Measurements from ENCODE around the gene SPTBN1.

SPTBN1 gene

DNA sequence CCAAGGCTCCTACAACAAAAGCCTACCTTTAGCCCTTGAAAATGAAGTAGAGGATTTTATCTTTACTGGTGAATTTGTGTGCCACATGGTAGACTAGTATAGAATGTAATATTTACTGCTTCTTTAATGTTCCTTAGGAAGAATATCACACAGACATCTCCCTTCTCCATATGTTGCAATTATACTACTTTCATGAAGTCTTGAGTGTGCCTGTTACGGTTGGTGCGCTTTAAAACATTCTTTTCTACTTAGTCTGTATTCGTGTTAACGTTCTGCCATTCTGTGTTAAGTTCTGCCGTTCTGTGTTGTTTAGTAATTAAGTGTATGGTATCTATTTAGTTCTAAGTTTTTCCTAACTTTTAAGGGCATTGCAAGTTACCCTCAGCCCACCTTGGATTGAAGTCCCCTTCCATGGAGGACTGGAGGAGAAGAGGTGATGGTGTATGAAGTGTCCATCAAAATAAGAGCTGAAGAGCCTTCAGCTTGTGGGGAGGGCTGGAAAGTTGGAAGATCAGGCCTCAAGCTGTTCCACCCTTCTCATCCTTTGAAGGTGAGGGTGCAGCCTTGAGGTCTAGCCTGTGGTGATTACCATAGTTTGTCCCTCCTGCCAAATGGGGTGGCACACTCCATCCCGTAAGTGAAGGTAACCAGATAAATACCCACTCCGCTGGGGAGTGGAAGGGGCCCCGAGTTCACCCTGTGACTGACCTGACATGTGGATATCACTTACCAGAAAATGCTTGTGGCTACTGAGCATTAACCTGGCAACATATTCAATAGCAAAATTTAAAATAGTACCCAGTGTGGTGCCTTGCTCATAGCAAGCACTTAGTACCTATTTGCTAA, 131.3 kb downstream of the SPTBN1 start:
- no peak overlapping the region for H3K4me3 ChIP-seq (ENCODE audit: insufficient read length, low read depth)
- H3K9me3 ChIP-seq (ENCODE audit: insufficient read depth, low read length): no peaks in the 10 kb centered on the region
- no peak for DNase-seq (ENCODE audit: low read depth, low spot score)
- no peak overlapping the region for H3K9ac ChIP-seq (ENCODE audit: insufficient read length, low read depth)
- TF ChIP-seq ZNF274 (IDR thresholded peaks at IDR 0.05; ENCODE audit: low read depth, low read length) (no peak), YY1 (IDR thresholded peaks at IDR 0.05; ENCODE audit: insufficient read depth, insufficient read length) (no peak), SUZ12 (IDR thresholded peaks at IDR 0.05; ENCODE audit: extremely low read depth, insufficient read depth, insufficient read length) (no peak)
- no peaks in the 10 kb centered on the region for H3K4me1 ChIP-seq (ENCODE audit: insufficient read depth, insufficient read length)
- peaks cover 5% of the 10 kb centered on the region for H3K36me3 ChIP-seq (ENCODE audit: insufficient read depth, insufficient read length, low read length)
- H3K27me3 ChIP-seq (ENCODE audit: insufficient read depth, insufficient read length): no peaks in the 10 kb centered on the region

DNA sequence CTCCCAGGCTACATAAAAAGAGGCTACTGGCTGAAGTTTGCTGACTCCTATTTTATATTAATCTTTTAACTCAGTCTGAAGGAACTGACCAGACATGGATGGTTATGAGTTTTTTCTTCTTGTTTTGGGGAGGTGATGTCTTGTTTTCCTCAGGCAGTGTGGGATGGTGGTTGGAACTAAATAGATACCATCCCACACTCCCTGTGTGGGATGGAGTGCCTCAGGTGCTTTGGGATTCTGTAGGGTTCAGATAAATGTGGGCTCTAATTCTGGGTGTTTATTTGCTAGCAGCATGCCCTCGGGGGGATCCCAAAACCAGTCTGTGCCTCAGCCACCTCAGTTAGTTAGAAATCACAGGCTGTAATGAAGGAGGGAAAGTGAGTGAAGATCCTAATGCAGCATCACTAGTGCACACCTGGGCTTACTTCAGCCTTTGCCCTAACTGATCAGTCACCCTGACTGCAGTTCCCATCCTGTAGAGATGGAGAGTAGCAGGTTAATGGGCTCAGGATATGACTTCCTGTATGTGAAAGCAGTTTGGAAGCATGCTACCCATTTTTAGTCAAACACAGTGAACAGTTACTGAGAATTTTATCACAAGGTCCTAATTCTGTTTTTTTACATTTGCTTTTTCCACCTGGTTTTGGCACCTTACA, 132.2 kb downstream of the SPTBN1 start:
- no peak overlapping the region for H3K4me3 ChIP-seq (ENCODE audit: insufficient read length, low read depth)
- no peaks in the 10 kb centered on the region for H3K4me1 ChIP-seq (ENCODE audit: insufficient read depth, insufficient read length)
- no peak overlapping the region for H3K9ac ChIP-seq (ENCODE audit: insufficient read length, low read depth)
- no peaks in the 10 kb centered on the region for H3K9me3 ChIP-seq (ENCODE audit: insufficient read depth, low read length)
- TF ChIP-seq ZNF274 (IDR thresholded peaks at IDR 0.05; ENCODE audit: low read depth, low read length): no peak
- TF ChIP-seq YY1 (IDR thresholded peaks at IDR 0.05; ENCODE audit: insufficient read depth, insufficient read length): no peak
- no peak for TF ChIP-seq SUZ12 (IDR thresholded peaks at IDR 0.05; ENCODE audit: extremely low read depth, insufficient read depth, insufficient read length)
- H3K27me3 ChIP-seq (ENCODE audit: insufficient read depth, insufficient read length): no peaks in the 10 kb centered on the region
- no peak for DNase-seq (ENCODE audit: low read depth, low spot score)
- peaks cover 6% of the 10 kb centered on the region for H3K36me3 ChIP-seq (ENCODE audit: insufficient read depth, insufficient read length, low read length)

DNA sequence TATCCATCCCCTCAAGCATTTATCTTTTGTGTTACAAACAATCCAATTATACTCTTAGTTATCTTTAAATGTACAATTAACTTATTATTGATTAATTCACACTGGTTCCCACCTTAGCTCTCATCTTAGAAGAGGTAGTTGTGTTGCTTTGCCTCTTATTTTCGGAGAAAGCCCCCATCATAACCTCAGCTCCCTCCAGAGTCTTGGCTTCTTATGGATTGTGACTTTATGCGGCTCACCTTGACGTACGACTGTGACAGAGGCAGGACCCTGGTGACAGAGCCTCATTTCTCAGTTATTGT, 132.9 kb downstream of the SPTBN1 start:
- H3K4me3 ChIP-seq (ENCODE audit: insufficient read length, low read depth): no peak overlapping the region
- no peaks in the 10 kb centered on the region for H3K27me3 ChIP-seq (ENCODE audit: insufficient read depth, insufficient read length)
- no peak overlapping the region for H3K9ac ChIP-seq (ENCODE audit: insufficient read length, low read depth)
- H3K9me3 ChIP-seq (ENCODE audit: insufficient read depth, low read length): no peaks in the 10 kb centered on the region
- H3K4me1 ChIP-seq (ENCODE audit: insufficient read depth, insufficient read length): no peaks in the 10 kb centered on the region
- no peak for TF ChIP-seq SUZ12 (IDR thresholded peaks at IDR 0.05; ENCODE audit: extremely low read depth, insufficient read depth, insufficient read length)
- no peak for TF ChIP-seq ZNF274 (IDR thresholded peaks at IDR 0.05; ENCODE audit: low read depth, low read length)
- no peak for TF ChIP-seq YY1 (IDR thresholded peaks at IDR 0.05; ENCODE audit: insufficient read depth, insufficient read length)
- H3K36me3 ChIP-seq (ENCODE audit: insufficient read depth, insufficient read length, low read length): peaks cover 8% of the 10 kb centered on the region
- DNase-seq (ENCODE audit: low read depth, low spot score): no peak

DNA sequence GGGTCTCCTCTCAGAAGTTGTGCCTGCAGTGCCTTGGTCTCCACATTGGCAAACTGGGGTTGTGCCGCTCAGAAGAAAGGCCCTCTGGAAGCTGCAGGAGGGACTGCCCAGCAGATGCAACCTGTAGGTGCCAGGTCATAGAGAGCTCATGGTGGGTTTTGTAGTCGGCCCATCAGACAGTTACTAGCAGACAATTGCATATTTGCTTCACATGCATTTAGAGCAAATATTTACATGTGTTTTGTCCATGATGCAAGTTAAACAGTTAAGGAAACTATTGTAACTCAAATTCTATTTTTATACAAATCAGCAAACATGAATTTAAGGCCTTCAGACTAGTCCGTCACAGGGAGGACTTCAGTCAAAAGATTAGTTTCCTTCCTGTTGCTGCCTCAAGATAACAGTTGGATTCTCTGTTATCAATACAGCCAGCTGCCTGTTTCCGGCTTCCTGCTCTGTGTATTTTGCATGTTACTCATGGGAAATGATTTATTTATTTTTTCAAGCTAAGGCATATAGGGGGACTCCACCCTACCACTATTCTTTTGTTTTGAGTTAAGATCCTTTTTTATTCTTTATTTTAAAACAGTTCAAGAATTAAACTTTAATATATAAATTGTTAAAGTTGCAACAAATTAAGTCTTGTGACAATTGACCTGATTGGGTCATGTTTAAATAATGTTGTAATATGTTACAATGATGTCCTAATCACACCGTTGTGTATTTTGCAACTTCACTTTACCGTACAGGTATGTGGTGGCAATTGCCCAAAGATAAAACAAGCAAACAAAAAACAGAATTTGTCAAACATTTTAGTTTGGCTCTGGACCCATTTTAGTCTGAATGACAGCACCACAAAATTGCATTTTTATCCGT, 133.5 kb downstream of the SPTBN1 start:
- H3K4me3 ChIP-seq (ENCODE audit: insufficient read length, low read depth): no peak overlapping the region
- no peaks in the 10 kb centered on the region for H3K27me3 ChIP-seq (ENCODE audit: insufficient read depth, insufficient read length)
- H3K9ac ChIP-seq (ENCODE audit: insufficient read length, low read depth): no peak overlapping the region
- DNase-seq (ENCODE audit: low read depth, low spot score): no peak
- no peaks in the 10 kb centered on the region for H3K4me1 ChIP-seq (ENCODE audit: insufficient read depth, insufficient read length)
- no peak for TF ChIP-seq YY1 (IDR thresholded peaks at IDR 0.05; ENCODE audit: insufficient read depth, insufficient read length)
- TF ChIP-seq ZNF274 (IDR thresholded peaks at IDR 0.05; ENCODE audit: low read depth, low read length): no peak
- TF ChIP-seq SUZ12 (IDR thresholded peaks at IDR 0.05; ENCODE audit: extremely low read depth, insufficient read depth, insufficient read length): no peak
- H3K9me3 ChIP-seq (ENCODE audit: insufficient read depth, low read length): no peaks in the 10 kb centered on the region
- H3K36me3 ChIP-seq (ENCODE audit: insufficient read depth, insufficient read length, low read length): peaks cover 8% of the 10 kb centered on the region

DNA sequence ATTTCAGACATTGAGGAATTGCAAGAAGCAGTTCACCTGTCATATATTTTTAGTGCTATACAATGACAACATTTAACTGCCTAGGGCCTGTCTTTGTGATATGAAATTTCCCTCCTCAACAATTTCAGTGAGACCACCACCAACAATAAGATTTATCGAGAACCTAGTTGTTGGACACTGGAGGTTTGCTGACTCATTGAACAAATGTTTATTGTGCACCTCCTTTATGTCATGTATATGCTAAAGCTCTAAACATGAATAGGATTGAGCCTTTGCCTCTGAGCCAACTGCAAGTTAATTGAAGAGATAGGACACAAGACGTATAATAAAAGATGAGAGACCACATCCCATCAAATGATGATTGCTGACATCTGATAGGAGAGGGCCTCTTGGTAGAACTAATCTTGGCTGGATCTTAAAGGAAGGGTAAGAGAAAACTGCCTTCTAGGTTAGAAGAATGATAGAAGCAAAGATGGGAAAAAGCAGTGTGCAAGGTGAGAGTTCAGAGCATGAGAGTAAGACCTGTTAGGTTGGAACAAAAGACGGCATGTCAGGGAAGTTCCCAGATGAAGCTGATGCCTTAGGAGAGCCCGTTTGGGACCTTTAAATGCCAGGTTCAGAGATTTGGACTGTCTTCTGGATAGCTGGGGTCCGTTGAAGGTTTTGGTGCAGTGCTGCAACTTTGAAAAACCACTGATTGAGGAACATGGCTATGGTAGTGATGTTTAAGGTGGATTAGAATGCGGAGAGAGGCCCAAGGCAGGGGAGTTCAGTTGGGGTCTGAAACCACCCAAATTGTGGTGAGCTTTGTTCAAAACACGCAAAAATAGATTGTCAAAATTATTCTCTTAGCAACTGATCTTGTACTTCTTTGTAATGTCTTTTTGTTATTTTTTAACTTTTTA, 134.3 kb downstream of the SPTBN1 start:
- Histone ChIP-seq H3K4me1 (ENCODE audit: insufficient read depth, insufficient read length) (no peaks in the 10 kb centered on the region), H3K9ac (ENCODE audit: insufficient read length, low read depth) (no peak overlapping the region), H3K4me3 (ENCODE audit: insufficient read length, low read depth) (no peak overlapping the region)

DNA sequence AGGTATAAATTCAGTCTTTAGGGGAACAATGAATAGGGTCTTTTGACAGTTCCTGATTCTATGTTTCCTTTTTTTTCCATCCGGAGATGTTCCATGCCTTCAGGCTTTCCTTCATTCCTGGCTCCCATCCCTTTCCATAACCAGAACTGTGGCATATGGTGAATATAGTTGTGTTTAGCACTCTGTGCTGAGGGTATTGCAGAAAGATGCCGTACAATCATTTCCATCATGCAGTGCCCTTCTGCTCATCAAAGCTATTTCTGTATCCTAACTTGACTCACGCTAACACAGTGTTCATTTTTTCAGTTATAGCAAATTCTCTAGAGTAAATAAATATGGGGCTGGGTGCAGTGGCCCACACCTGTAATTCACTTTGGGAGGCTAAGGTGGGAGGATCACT, 135.4 kb downstream of the SPTBN1 start:
- no peak for TF ChIP-seq SUZ12 (IDR thresholded peaks at IDR 0.05; ENCODE audit: extremely low read depth, insufficient read depth, insufficient read length)
- TF ChIP-seq ZNF274 (IDR thresholded peaks at IDR 0.05; ENCODE audit: low read depth, low read length): no peak
- no peak for TF ChIP-seq YY1 (IDR thresholded peaks at IDR 0.05; ENCODE audit: insufficient read depth, insufficient read length)
- DNase-seq (ENCODE audit: low read depth, low spot score): no peak
- no peaks in the 10 kb centered on the region for H3K9me3 ChIP-seq (ENCODE audit: insufficient read depth, low read length)
- H3K36me3 ChIP-seq (ENCODE audit: insufficient read depth, insufficient read length, low read length): peaks cover 16% of the 10 kb centered on the region
- no peaks in the 10 kb centered on the region for H3K4me1 ChIP-seq (ENCODE audit: insufficient read depth, insufficient read length)
- no peak overlapping the region for H3K9ac ChIP-seq (ENCODE audit: insufficient read length, low read depth)
- no peak overlapping the region for H3K4me3 ChIP-seq (ENCODE audit: insufficient read length, low read depth)
- H3K27me3 ChIP-seq (ENCODE audit: insufficient read depth, insufficient read length): no peaks in the 10 kb centered on the region

More for the DNA sequence above, 134.3 kb downstream of the SPTBN1 start:
- Histone ChIP-seq H3K9me3 (ENCODE audit: insufficient read depth, low read length) (no peaks in the 10 kb centered on the region), H3K36me3 (ENCODE audit: insufficient read depth, insufficient read length, low read length) (peaks cover 11% of the 10 kb centered on the region), H3K27me3 (ENCODE audit: insufficient read depth, insufficient read length) (no peaks in the 10 kb centered on the region)
- TF ChIP-seq YY1 (IDR thresholded peaks at IDR 0.05; ENCODE audit: insufficient read depth, insufficient read length): no peak
- DNase-seq (ENCODE audit: low read depth, low spot score): no peak
